Measurements from ENCODE around the gene ANAPC16.

DNA sequence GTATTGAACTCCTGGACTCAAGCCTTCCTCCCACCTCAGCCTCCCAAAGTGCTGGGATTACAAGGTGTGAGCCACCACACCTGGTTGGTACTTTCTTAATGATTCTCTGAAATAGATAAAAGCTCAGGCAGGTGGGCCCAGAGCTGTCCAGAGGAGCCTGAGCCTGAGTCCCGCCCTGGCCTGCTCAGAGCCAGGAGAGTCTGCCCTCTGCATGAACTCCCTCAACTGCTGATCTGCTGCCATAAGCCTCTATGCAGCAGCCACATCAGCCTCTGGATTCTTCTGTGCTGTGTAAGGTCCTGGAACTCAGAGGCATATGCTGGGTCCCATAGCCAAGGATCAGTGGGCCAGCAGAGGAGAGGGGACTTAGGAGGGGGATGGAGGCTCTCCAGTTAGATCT, 34.9 kb downstream of the ANAPC16 start:
- TF ChIP-seq ARNTL (CRISPR knock-in tag; IDR thresholded peaks at IDR 0.05; ENCODE audit: borderline replicate concordance, low read depth) = no peak
- no peak for TF ChIP-seq TSHZ2 (CRISPR knock-in tag; IDR thresholded peaks at IDR 0.05)
- no peak for TF ChIP-seq TCF4 (CRISPR knock-in tag; IDR thresholded peaks at IDR 0.05; ENCODE audit: borderline replicate concordance)
- no peak for TF ChIP-seq TOX (CRISPR knock-in tag; IDR thresholded peaks at IDR 0.05; ENCODE audit: borderline replicate concordance)

Measured in SK-N-SH treated with all-trans-retinoic acid at 6 μM for 48 hours (cell line).